Left lobe of liver (tissue), 2 donors: ENCODE results near the gene STRIP2. TPM values are rescaled to one million over a fixed set of nuclear protein-coding genes. Genes with fewer than 3 reads are reported as not detected.
"Not testable (repeated sequence)": the region's sequence is repeated elsewhere in the genome, so short reads cannot be mapped to it uniquely, and the experiment has no call there.

Experiments
- ATAC-seq: fragments of 200-7000 bp; cut with Tn5 transposase; one replicate; pipeline ENCODE4 v1.9.1; 2020; ENCODE audit warnings: mild to moderate bottlenecking, moderate library complexity
- DNase-seq: peaks from one replicate; pipeline ENCODE4 v3.0.0-alpha.2; 2020; ENCODE audit warnings: low spot score
- total RNA-seq: library from RNA; stranded (reverse); gene quantifications from one replicate; pipeline ENCODE4 v1.2.1, GENCODE V29; 2021
- donor health status: DM: no; HTN: no; CAD: no; lungs with moderate emphysema.
- donor health status: DM: no; HTN: yes; CAD: no.

STRIP2 gene
- total RNA-seq: 0.96 TPM

GRCh38 chr7:129433847-129434674, at the start of gene STRIP2:
Gene STRIP2 (plus strand): TSS chr7:129434432. CDS start chr7:129434473, 41 bp downstream.
- DNase-seq (peak; percentile 93), ATAC-seq (peak; percentile 99)

DNA sequence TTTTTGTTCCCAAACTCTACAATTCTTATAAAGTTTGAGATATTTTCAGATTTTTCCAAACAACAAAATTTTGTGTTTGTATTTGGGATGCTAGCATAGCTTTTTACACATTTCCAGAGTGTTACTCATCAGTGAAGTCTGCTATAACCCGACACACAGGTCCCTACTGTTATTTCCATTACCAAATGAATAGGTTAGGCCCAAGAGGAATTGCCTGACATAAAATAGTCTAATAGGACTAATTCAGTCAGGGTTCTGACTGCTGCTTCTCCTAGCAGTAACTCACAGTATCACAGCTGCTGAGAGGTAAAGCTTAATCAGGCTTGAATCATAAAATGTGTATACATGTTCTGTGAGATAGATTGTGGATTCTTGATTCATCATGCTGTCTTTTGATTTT, 49.1 kb upstream of the STRIP2 start:
- DNase-seq: no peak
- no peak for ATAC-seq

DNA sequence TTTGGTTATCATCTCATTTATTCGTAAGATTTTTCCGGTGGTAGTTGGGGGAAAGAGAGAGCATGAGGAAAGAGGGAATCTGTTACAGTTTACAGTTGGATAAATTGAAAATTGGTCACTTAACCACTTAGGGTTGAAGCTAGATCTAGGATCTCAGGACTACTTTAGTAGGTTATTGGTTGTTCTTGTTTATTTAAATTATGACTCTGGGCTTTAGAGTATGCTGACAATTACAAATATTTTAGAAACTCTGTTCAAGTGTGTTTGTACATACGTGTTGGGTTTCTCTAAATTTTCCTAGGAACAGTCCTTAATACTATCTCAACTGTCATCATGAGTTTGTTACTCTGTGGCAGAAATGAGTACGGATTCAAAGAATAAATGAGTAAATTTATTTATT, 48.6 kb upstream of the STRIP2 start:
- DNase-seq (no peak), ATAC-seq (no peak)

- ATAC-seq: no peak
These were observed 47.7 kb upstream of the STRIP2 start for GRCh38 chr7:129386506-129386905.

GRCh38 chr7:129387537-129387936, 46.7 kb upstream of the STRIP2 start:
- no peak for DNase-seq

More at GRCh38 chr7:129386506-129386905, 47.7 kb upstream of the STRIP2 start:
- no peak for DNase-seq

GRCh38 chr7:129388333-129389098, 45.7 kb upstream of the STRIP2 start:
- DNase-seq: no peak
- no peak for ATAC-seq

More at GRCh38 chr7:129387537-129387936, 46.7 kb upstream of the STRIP2 start:
- peak; percentile 76 for ATAC-seq

GRCh38 chr7:129389829-129390228, 44.4 kb upstream of the STRIP2 start:
- ATAC-seq: no peak
- no peak for DNase-seq

DNA sequence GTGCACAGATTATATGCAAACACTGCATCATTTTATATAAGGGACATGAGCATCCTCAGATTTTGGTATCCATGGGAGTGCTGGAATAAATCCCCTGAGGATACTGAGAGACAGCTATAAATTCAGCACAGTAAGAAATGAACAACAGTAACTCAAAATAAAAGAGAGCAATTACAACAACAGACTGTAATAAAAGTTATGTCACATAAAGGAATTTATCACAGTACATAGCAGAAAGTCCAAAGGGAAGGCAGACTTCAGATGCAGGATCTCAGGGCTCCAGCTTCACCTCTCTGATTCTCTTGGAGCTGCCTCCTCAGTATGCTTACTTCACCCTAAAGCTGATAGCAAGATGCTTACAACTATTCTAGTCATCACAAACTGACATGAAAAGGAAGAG, 43.9 kb upstream of the STRIP2 start:
- DNase-seq (no peak), ATAC-seq (no peak)

GRCh38 chr7:129391546-129392171, 42.6 kb upstream of the STRIP2 start:
- ATAC-seq: no peak
- DNase-seq: no peak

- ATAC-seq (no peak), DNase-seq (no peak)
These were observed 41.0 kb upstream of the STRIP2 start for GRCh38 chr7:129393255-129393654.

DNA sequence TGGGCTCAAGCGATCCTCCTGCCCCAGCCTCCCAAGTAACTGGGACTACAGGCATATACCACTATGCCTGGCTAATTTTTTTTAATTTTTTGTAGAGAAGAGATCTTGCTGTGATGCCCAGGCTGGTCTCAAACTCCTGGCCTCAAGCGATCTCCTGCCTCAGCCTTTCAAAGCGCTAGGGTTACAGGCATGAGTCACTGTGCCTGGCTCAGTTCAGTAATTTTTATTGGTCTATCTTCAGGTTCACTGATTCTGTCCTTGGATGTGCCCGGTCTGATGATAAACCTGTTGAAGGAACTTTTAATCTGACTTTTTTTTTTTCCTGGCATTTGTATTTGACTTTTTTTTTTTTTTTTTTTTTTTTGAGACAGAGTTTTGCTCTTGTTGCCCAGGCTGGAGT, 40.1 kb upstream of the STRIP2 start:
- DNase-seq: no peak
- no peak for ATAC-seq

DNA sequence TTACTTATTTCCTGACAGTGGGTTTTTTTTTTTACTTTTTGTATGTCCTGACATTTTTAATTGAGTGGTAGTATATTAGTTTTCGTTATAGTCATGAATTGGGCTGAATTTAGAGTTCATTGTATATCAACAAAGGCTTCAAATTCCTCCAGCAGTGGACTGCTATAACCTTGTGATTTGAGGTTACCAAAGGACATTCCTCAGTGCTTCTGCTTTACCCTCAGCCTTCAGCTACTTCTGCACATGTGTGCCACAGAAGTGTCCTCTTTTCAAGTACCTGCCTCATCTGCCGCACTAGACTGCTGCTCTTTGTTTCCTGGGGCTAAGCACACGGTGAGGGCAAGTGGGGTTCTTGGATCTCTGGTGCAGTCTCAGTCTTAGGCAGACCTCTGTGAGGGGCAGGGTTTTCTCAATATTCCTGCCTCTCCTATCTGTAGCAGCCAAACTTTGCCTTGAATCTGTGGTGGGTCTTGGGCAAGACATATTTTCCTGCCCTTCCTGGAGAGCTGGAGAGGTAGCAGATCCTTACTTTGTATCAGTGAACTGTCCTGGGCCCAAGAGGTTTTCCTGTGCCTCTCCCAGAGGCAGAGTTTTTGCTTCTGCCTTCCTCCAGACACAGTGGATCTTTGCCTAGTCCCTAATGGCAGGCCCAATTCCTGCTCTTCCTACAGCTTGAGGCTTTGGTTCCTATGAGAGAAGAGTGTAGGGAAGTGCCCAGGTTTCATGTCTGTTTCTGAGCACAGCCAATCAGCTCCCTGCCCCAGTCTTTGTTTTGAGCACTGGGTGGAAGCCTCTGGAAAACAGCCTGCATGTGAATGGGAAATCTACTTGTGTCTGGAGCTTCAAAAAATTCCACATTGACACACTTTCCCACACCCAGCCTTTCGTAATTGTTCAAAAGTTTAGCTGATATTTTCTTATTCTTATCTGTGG, 39.0 kb upstream of the STRIP2 start:
- ATAC-seq: peak; percentile 39
- DNase-seq: no peak

DNA sequence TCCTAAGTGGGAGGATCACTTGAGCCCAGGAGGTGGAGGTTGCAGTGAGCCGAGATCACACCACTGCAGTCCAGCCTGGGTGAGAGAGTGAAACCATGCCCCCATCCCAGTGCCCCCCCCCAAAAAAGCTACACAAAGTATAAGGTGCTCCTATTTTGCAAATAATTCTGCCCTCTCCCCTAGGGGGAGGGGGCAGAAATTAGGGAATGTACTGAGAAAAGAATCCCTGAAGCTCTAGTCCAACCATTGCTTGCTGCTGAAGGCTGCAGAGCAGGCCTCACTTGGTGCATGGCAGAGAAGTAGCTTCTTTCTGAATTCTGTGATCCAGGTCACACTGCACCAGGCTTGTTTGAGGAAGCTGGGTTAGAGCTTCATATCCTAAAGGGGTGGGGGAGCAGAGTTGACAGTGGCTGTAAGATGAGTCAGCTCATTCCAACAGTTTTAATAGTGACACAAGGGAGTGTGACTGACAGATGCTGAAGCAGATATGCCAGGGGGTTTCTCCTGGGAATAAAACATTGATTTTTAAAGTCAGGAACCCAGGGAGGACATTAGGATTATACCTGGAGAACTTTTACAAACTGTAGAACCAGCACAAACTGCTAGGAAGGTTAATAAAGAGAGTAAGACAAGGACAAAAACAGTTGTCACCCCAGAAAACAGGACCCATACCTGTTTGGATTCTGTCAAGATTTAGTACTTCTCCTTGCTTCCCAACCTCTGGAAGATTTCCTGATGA, 32.8 kb upstream of the STRIP2 start:
- ATAC-seq (peak; percentile 31), DNase-seq (no peak)

- no peak for DNase-seq
- no peak for ATAC-seq
These were observed 32.0 kb upstream of the STRIP2 start for GRCh38 chr7:129401967-129402860.

- ATAC-seq (no peak), DNase-seq (no peak)
These were observed 28.7 kb upstream of the STRIP2 start for GRCh38 chr7:129405527-129405926.

- not testable (repeated sequence) for ATAC-seq
These were observed 24.0 kb upstream of the STRIP2 start for GRCh38 chr7:129410238-129410637.

GRCh38 chr7:129412501-129412900, 21.7 kb upstream of the STRIP2 start:
- ATAC-seq: no peak
- no peak for DNase-seq

More at GRCh38 chr7:129410238-129410637, 24.0 kb upstream of the STRIP2 start:
- not testable (repeated sequence) for DNase-seq

DNA sequence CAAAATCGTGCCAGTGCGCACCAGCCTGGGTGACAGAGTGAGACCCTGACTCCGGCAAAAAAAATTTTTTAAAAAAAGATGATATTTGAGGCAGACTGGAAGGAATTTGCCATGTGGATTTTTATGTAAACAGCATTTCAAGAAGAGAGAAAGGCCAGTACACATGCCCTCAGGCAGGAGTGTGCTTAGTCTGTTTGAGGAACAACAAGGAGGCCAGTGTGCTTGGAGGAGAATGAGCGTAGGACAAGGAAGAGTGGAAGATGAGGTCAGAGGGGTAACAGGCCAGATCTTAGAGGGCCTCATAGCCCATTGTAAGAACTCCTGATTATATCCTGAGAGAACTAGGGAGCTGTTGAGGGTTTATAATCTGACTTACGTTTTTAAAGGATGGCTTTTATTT, 17.2 kb upstream of the STRIP2 start:
- ATAC-seq (no peak), DNase-seq (no peak)
